Stimulated activated effector memory CD8-positive, alpha-beta T cell treated with anti-CD3 and anti-CD28 coated beads, Interleukin-12 subunit alpha, Interleukin-12 subunit beta, amount 100 ng/mL, for 72 hours (primary cell): ENCODE results near the gene GSE1.
A peak's percentile ranks its signal among the peaks of the same experiment; 100 is the strongest.

Experiments used
- ATAC-seq: fragments of 150-1000 bp; cut with Tn5 transposase; 2 replicates; pipeline ENCODE4 v1.10.0; 2021
- DNase-seq, 2 donors: peaks; one replicate each; pipeline ENCODE4 v3.0.0; 2021 to 2022; ENCODE audit warnings: low spot score in 2 of 2
- H3K27ac Mint-ChIP-seq: one replicate; pipeline ENCODE4 v1.8.0; 2022; ENCODE audit warnings: mild to moderate bottlenecking, mixed read lengths
- H3K36me3 Mint-ChIP-seq: one replicate; pipeline ENCODE4 v1.8.0; 2022; ENCODE audit warnings: mild to moderate bottlenecking, mixed read lengths
- H3K4me1 Mint-ChIP-seq: one replicate; pipeline ENCODE4 v1.8.0; 2022; ENCODE audit warnings: mixed read lengths
- H3K4me3 Mint-ChIP-seq: one replicate; pipeline ENCODE4 v1.8.0; 2022; ENCODE audit warnings: mild to moderate bottlenecking, mixed read lengths
- H3K9me3 Mint-ChIP-seq: one replicate; pipeline ENCODE4 v1.8.0; 2022; ENCODE audit warnings: mixed read lengths

GSE1 gene

GRCh38 chr16:85624646-85625045, 11.5 kb downstream of the GSE1 start:
- Mint-ChIP-seq H3K9me3 (no peaks in the 10 kb centered on the region), H3K4me1 (peaks cover 73% of the 10 kb centered on the region), H3K36me3 (no peaks in the 10 kb centered on the region), H3K27ac (no peak overlapping the region), H3K4me3 (no peak overlapping the region)
- no peak for ATAC-seq
- no peak for DNase-seq

- Mint-ChIP-seq H3K4me3 (no peak overlapping the region), H3K27ac (no peak overlapping the region), H3K36me3 (no peaks in the 10 kb centered on the region), H3K9me3 (no peaks in the 10 kb centered on the region), H3K4me1 (peaks cover 77% of the 10 kb centered on the region)
- no peak for ATAC-seq
- no peak for DNase-seq
These were observed 11.9 kb downstream of the GSE1 start for GRCh38 chr16:85625053-85625452.

GRCh38 chr16:85625485-85626117, 12.5 kb downstream of the GSE1 start:
- ATAC-seq (no peak), DNase-seq (no peak)
- Mint-ChIP-seq H3K4me3 (no peak overlapping the region), H3K27ac (no peak overlapping the region), H3K4me1 (peaks cover 80% of the 10 kb centered on the region), H3K36me3 (no peaks in the 10 kb centered on the region), H3K9me3 (no peaks in the 10 kb centered on the region)

GRCh38 chr16:85626191-85626981, 13.3 kb downstream of the GSE1 start:
- DNase-seq, result no peak
- no peaks in the 10 kb centered on the region for H3K9me3 Mint-ChIP-seq
- H3K4me3 Mint-ChIP-seq, result peak overlapping the region; percentile 32
- no peaks in the 10 kb centered on the region for H3K36me3 Mint-ChIP-seq
- ATAC-seq, result no peak
- peak overlapping the region; percentile 37 for H3K27ac Mint-ChIP-seq
- H3K4me1 Mint-ChIP-seq, result peaks cover 76% of the 10 kb centered on the region

- Mint-ChIP-seq H3K4me1 (peaks cover 69% of the 10 kb centered on the region), H3K27ac (peak overlapping the region; percentile 37), H3K36me3 (no peaks in the 10 kb centered on the region), H3K9me3 (no peaks in the 10 kb centered on the region), H3K4me3 (no peak overlapping the region)
- DNase-seq, result no peak
- ATAC-seq, result peak; percentile 29
These were observed 14.0 kb downstream of the GSE1 start for GRCh38 chr16:85627089-85627488.

GRCh38 chr16:85627526-85628264, 14.6 kb downstream of the GSE1 start:
- ATAC-seq (no peak), DNase-seq (no peak)
- H3K27ac Mint-ChIP-seq, result peak overlapping the region; percentile 68
- no peaks in the 10 kb centered on the region for H3K9me3 Mint-ChIP-seq
- H3K4me3 Mint-ChIP-seq, result no peak overlapping the region
- peaks cover 63% of the 10 kb centered on the region for H3K4me1 Mint-ChIP-seq
- H3K36me3 Mint-ChIP-seq, result no peaks in the 10 kb centered on the region

GRCh38 chr16:85628265-85628556, 15.1 kb downstream of the GSE1 start:
- H3K36me3 Mint-ChIP-seq, result no peaks in the 10 kb centered on the region
- H3K9me3 Mint-ChIP-seq, result no peaks in the 10 kb centered on the region
- peak overlapping the region; percentile 68 for H3K27ac Mint-ChIP-seq
- no peak for ATAC-seq
- no peak for DNase-seq
- no peak overlapping the region for H3K4me3 Mint-ChIP-seq
- H3K4me1 Mint-ChIP-seq, result peaks cover 58% of the 10 kb centered on the region

- no peak overlapping the region for H3K4me3 Mint-ChIP-seq
- no peak for DNase-seq
- H3K9me3 Mint-ChIP-seq, result no peaks in the 10 kb centered on the region
- peaks cover 54% of the 10 kb centered on the region for H3K4me1 Mint-ChIP-seq
- ATAC-seq, result no peak
- H3K36me3 Mint-ChIP-seq, result no peaks in the 10 kb centered on the region
- H3K27ac Mint-ChIP-seq, result peak overlapping the region; percentile 68
These were observed 15.5 kb downstream of the GSE1 start for GRCh38 chr16:85628645-85629044.

- no peaks in the 10 kb centered on the region for H3K36me3 Mint-ChIP-seq
- no peak overlapping the region for H3K4me3 Mint-ChIP-seq
- peaks cover 51% of the 10 kb centered on the region for H3K4me1 Mint-ChIP-seq
- DNase-seq (no peak), ATAC-seq (no peak)
- peak overlapping the region; percentile 58 for H3K27ac Mint-ChIP-seq
- H3K9me3 Mint-ChIP-seq, result no peaks in the 10 kb centered on the region
These were observed 16.2 kb downstream of the GSE1 start for GRCh38 chr16:85629326-85629725.

GRCh38 chr16:85629853-85630252, 16.7 kb downstream of the GSE1 start:
- H3K4me3 Mint-ChIP-seq, result no peak overlapping the region
- H3K27ac Mint-ChIP-seq, result peak overlapping the region; percentile 58
- H3K9me3 Mint-ChIP-seq, result no peaks in the 10 kb centered on the region
- H3K4me1 Mint-ChIP-seq, result peaks cover 47% of the 10 kb centered on the region
- ATAC-seq (no peak), DNase-seq (no peak)
- no peaks in the 10 kb centered on the region for H3K36me3 Mint-ChIP-seq

GRCh38 chr16:85631230-85631629, 18.1 kb downstream of the GSE1 start:
- ATAC-seq (no peak), DNase-seq (no peak)
- no peak overlapping the region for H3K27ac Mint-ChIP-seq
- H3K9me3 Mint-ChIP-seq, result no peaks in the 10 kb centered on the region
- no peak overlapping the region for H3K4me3 Mint-ChIP-seq
- no peaks in the 10 kb centered on the region for H3K36me3 Mint-ChIP-seq
- peaks cover 35% of the 10 kb centered on the region for H3K4me1 Mint-ChIP-seq

GRCh38 chr16:85631802-85632393, 18.8 kb downstream of the GSE1 start:
- DNase-seq, result no peak
- Mint-ChIP-seq H3K36me3 (no peaks in the 10 kb centered on the region), H3K27ac (no peak overlapping the region), H3K9me3 (no peaks in the 10 kb centered on the region), H3K4me1 (peaks cover 29% of the 10 kb centered on the region), H3K4me3 (no peak overlapping the region)
- no peak for ATAC-seq

- DNase-seq (no peak), ATAC-seq (no peak)
- H3K27ac Mint-ChIP-seq, result no peak overlapping the region
- H3K9me3 Mint-ChIP-seq, result no peaks in the 10 kb centered on the region
- H3K4me1 Mint-ChIP-seq, result peaks cover 23% of the 10 kb centered on the region
- H3K4me3 Mint-ChIP-seq, result no peak overlapping the region
- no peaks in the 10 kb centered on the region for H3K36me3 Mint-ChIP-seq
These were observed 19.8 kb downstream of the GSE1 start for GRCh38 chr16:85632709-85633437.

GRCh38 chr16:85633438-85633743, 20.3 kb downstream of the GSE1 start:
- Mint-ChIP-seq H3K27ac (no peak overlapping the region), H3K4me3 (no peak overlapping the region), H3K9me3 (no peaks in the 10 kb centered on the region), H3K36me3 (no peaks in the 10 kb centered on the region), H3K4me1 (peaks cover 27% of the 10 kb centered on the region)
- ATAC-seq (no peak), DNase-seq (no peak)

- no peak overlapping the region for H3K4me3 Mint-ChIP-seq
- H3K9me3 Mint-ChIP-seq, result no peaks in the 10 kb centered on the region
- DNase-seq (no peak), ATAC-seq (no peak)
- peaks cover 24% of the 10 kb centered on the region for H3K4me1 Mint-ChIP-seq
- H3K36me3 Mint-ChIP-seq, result no peaks in the 10 kb centered on the region
- no peak overlapping the region for H3K27ac Mint-ChIP-seq
These were observed 20.8 kb downstream of the GSE1 start for GRCh38 chr16:85633888-85634287.
